Transverse colon (tissue), 4 donors: ENCODE results near the gene WDR7. TPM values are rescaled to one million over a fixed set of nuclear protein-coding genes. Genes with fewer than 3 reads are reported as not detected.

Experiments used
- DNase-seq: peaks from one replicate; pipeline ENCODE4 v3.0.0-alpha.2; 2019
- H3K27ac ChIP-seq, 4 donors: fragments of 200-600 bp; sonication (generic); 2 replicates each; pipeline ENCODE4 v1.5.1; 2016 to 2018; ENCODE audit warnings: inconsistent platforms in 4 of 4
- H3K27me3 ChIP-seq: fragments of 200-600 bp; sonication (generic); 2 replicates; pipeline ENCODE4 v1.5.1; 2017; ENCODE audit warnings: inconsistent platforms
- H3K36me3 ChIP-seq, 4 donors: fragments of 200-600 bp; sonication (generic); 2 replicates each; pipeline ENCODE4 v1.5.1; 2017 to 2019; ENCODE audit warnings: inconsistent platforms in 4 of 4
- H3K4me1 ChIP-seq, 4 donors: fragments of 200-600 bp; sonication (generic); 2 replicates each; pipeline ENCODE4 v1.5.1; 2017 to 2020; ENCODE audit warnings: inconsistent platforms in 4 of 4
- H3K4me3 ChIP-seq, 4 donors: fragments of 200-600 bp; sonication (generic); 1 replicate in 1 of 4; 2 replicates in 3 of 4; pipeline versions ENCODE4 v1.5.1 to v1.6.1; 2017 to 2019; ENCODE audit warnings: inconsistent platforms in 4 of 4
- H3K9me3 ChIP-seq, 2 donors: fragments of 200-600 bp; sonication (generic); 2 replicates each; pipeline ENCODE4 v1.5.1; 2017 to 2019; ENCODE audit warnings: inconsistent platforms in 2 of 2
- EP300 ChIP-seq: sonication (generic); formaldehyde crosslinking; IDR thresholded peaks from one replicate; pipeline ENCODE4 v1.6.1; 2017; ENCODE audit warnings: antibody characterized with exemption, low read depth
- POLR2A ChIP-seq: fragments of 450-650 bp; IDR thresholded peaks from one replicate; pipeline ENCODE4 v1.6.1; 2016; ENCODE audit warnings: antibody characterized with exemption, mild to moderate bottlenecking, moderate library complexity
- POLR2AphosphoS5 ChIP-seq, 3 donors: sonication (generic); formaldehyde crosslinking; IDR thresholded peaks; one replicate each; pipeline ENCODE4 v1.6.1; 2016; ENCODE audit warnings: antibody characterized with exemption in 3 of 3
- WGBS, 2 donors: methylation state at CpG; one replicate each; pipeline ENCODE4 v1.1.5; 2018; ENCODE audit warnings: low coverage in 1 of 2; 5-methylcytosine and 5-hydroxymethylcytosine counted together
- in situ Hi-C, 4 donors: fragments of 200-750 bp; cut with MboI; loops; one replicate each; pipeline versions ENCODE4 v1.15.0 to v1.15.1; 2017; ENCODE audit warnings: low sequenced_read_pairs in 3 of 4, low pct_ligation_motif_present in 1 of 4, low pct_unique_long_range_greater_than_20kb in 1 of 4
- intact Hi-C: fragments of 100-400 bp; cut with DNase I; formaldehyde crosslinking; loops from one replicate; pipeline ENCODE4 v1.15.1; 2023; ENCODE audit warnings: low total_unique reads
- total RNA-seq, 4 donors: library from RNA; depleted of rRNA; stranded (reverse); fragments of >200 nt; gene quantifications; one replicate each; pipeline ENCODE4 v1.1.0, GENCODE V29; 2016
- TF ChIP-seq, protein P1 (sequence below), 5 experiments: fragments of 200-600 bp in 3 of 5; fragments of 450-650 bp in 2 of 5; sonication (generic) in 3 of 5; IDR thresholded peaks; 1 replicate in 2 of 5; 2 replicates in 3 of 5; pipeline ENCODE4 v1.5.1; 2016 to 2017; ENCODE audit warnings: antibody characterized with exemption in 5 of 5, inconsistent platforms in 3 of 5, mild to moderate bottlenecking in 2 of 5, moderate library complexity in 1 of 5

WDR7 gene
- total RNA-seq, 4 donors from 2014 or later = 14.9 to 37.5 (median 27.9) TPM

DNA sequence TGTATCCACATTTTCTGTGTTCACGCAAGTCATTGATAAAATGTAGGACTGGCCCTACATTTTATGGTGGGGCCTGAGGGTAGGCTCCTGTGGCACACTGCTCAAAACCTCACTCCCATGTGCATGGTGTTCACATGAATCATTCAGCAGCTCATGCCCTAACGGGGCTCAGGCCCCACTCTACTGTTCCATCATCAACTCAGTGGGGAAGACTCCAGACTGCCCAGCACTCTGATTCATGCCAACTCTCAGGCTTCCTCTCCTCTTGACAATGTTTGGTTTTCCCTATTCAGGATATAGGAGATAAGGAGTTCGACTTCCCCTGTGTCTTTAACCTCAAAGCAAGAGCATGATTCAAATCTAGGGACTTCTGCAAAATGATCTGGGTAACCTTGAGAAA is 403.7 kb downstream of the WDR7 start:
- intact Hi-C loops (no loop called here), in situ Hi-C loops (no loop called here)
- Histone ChIP-seq H3K4me3 (no peak overlapping the region), H3K9me3 (no peaks in the 10 kb centered on the region), H3K36me3 (no peaks in the 10 kb centered on the region), H3K4me1 (peaks cover 3 to 24% (median 12%) of the 10 kb centered on the region in 4 donors), H3K27ac (no peak overlapping the region), H3K27me3 (no peaks in the 10 kb centered on the region)
- no peak for DNase-seq
- TF ChIP-seq POLR2AphosphoS5 (IDR thresholded peaks at IDR 0.05) (no peak), POLR2A (no peak), EP300 (no peak)
- TF ChIP-seq, protein P1, sequence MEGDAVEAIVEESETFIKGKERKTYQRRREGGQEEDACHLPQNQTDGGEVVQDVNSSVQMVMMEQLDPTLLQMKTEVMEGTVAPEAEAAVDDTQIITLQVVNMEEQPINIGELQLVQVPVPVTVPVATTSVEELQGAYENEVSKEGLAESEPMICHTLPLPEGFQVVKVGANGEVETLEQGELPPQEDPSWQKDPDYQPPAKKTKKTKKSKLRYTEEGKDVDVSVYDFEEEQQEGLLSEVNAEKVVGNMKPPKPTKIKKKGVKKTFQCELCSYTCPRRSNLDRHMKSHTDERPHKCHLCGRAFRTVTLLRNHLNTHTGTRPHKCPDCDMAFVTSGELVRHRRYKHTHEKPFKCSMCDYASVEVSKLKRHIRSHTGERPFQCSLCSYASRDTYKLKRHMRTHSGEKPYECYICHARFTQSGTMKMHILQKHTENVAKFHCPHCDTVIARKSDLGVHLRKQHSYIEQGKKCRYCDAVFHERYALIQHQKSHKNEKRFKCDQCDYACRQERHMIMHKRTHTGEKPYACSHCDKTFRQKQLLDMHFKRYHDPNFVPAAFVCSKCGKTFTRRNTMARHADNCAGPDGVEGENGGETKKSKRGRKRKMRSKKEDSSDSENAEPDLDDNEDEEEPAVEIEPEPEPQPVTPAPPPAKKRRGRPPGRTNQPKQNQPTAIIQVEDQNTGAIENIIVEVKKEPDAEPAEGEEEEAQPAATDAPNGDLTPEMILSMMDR (IDR thresholded peaks at IDR 0.05) = no peak
- WGBS, 2 donors = 69 to 75% methylated on average over 1 to 3 of the region's 3 CpGs

DNA sequence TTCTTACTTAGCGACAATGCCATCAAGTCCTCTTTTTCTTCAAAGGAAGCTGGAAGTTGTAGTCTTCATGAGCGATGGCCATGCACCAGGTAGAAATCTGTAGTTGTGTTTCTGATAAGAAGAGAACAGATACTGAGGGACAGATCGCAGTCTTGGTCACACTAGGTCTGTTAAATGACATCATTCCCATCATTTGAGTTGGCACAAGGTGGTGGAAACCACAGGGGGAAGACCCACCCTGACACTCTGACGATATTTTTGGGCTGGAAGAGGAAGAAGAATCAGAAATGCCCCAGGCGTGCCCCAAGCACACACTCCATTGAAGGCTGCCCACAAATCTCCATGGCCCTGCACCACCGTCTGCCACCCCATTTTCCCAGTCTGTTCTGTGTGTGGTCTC is 406.7 kb downstream of the WDR7 start:
- DNase-seq = no peak
- no peaks in the 10 kb centered on the region for H3K9me3 ChIP-seq
- TF ChIP-seq EP300 (no peak), POLR2A (no peak), POLR2AphosphoS5 (IDR thresholded peaks at IDR 0.05) (no peak)
- TF ChIP-seq, protein P1 (IDR thresholded peaks at IDR 0.05) = no peak
- intact Hi-C loops (no loop called here), in situ Hi-C loops (no loop called here)
- H3K36me3 ChIP-seq = no peaks in the 10 kb centered on the region
- peaks cover 0 to 2% (median 0%) of the 10 kb centered on the region in 4 donors for H3K4me1 ChIP-seq
- H3K27ac ChIP-seq = no peak overlapping the region
- H3K27me3 ChIP-seq = no peaks in the 10 kb centered on the region
- no peak overlapping the region for H3K4me3 ChIP-seq
- WGBS, 2 donors = 79 to 92% methylated on average over 4 to 6 of the region's 6 CpGs

DNA sequence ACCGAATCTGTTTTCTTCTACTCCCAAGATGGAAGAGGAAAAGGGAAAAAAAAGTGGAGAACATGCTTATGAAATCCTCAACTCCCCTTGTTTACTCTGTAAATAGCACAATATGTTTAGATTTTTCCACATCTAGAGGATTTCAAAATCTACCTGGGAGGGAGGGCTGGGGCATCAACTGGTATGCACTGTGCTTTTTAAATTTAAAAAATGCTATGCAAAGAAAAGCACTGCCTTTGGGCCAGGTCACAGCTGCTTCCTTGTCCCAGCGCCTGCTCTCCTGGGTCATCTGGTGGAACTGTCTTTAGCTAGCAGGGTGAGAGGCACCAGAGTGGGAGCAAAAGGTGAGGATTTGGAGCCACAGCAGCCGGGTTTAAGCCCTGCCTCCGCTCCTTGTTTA is 407.6 kb downstream of the WDR7 start:
- DNase-seq = no peak
- in situ Hi-C loops (no loop called here), intact Hi-C loops (no loop called here)
- no peaks in the 10 kb centered on the region for H3K36me3 ChIP-seq
- H3K4me1 ChIP-seq = no peaks in the 10 kb centered on the region
- H3K4me3 ChIP-seq = no peak overlapping the region
- no peaks in the 10 kb centered on the region for H3K9me3 ChIP-seq
- H3K27ac ChIP-seq = no peak overlapping the region
- TF ChIP-seq POLR2A (no peak), POLR2AphosphoS5 (IDR thresholded peaks at IDR 0.05) (no peak), EP300 (no peak)
- TF ChIP-seq, protein P1 (IDR thresholded peaks at IDR 0.05) = no peak
- 82 to 87% methylated on average over 3 to 4 of the region's 4 CpGs for WGBS, 2 donors
- no peaks in the 10 kb centered on the region for H3K27me3 ChIP-seq

DNA sequence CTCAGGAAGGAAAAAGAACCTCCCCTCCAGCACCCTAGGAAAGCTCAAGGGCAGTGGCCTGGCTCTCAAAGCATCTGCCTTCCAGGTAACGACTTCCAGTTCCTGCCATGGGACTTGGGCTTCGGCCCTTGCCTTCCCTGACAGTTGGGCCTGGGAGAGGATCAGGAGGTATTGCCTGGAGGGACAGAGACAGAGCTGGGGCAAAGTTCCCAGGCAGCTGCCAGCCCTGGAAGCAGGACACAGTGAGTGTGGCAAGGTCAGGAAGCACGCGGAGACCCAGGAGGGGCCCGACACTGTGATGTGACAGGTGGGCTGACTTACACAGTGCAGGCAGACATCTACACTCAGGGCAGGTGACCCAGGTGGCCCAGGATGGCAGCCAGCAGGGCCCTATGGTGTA is 408.2 kb downstream of the WDR7 start:
- H3K9me3 ChIP-seq = no peaks in the 10 kb centered on the region
- intact Hi-C loops (no loop called here), in situ Hi-C loops (no loop called here)
- TF ChIP-seq, protein P1 (IDR thresholded peaks at IDR 0.05) = no peak
- no peak for TF ChIP-seq EP300
- TF ChIP-seq POLR2A = no peak
- TF ChIP-seq POLR2AphosphoS5 (IDR thresholded peaks at IDR 0.05) = no peak
- 60 to 86% methylated on average over 1 to 5 of the region's 5 CpGs for WGBS, 2 donors
- DNase-seq = no peak
- no peaks in the 10 kb centered on the region for H3K4me1 ChIP-seq
- H3K4me3 ChIP-seq = no peak overlapping the region
- H3K27ac ChIP-seq = no peak overlapping the region
- no peaks in the 10 kb centered on the region for H3K36me3 ChIP-seq
- H3K27me3 ChIP-seq = no peaks in the 10 kb centered on the region
